ENCODE measurements around the gene ADIRF. TPM values are rescaled to one million over a fixed set of nuclear protein-coding genes. Genes with fewer than 3 reads are reported as not detected.

Gene ADIRF
- total and polyA plus RNA-seq, 10 of the 15 experiments (the other 5 are each of a cell fraction or from before 2014, with no cell fraction given), result 0.12 to 2.5 (median 0.70) TPM; not detected in 2

DNA sequence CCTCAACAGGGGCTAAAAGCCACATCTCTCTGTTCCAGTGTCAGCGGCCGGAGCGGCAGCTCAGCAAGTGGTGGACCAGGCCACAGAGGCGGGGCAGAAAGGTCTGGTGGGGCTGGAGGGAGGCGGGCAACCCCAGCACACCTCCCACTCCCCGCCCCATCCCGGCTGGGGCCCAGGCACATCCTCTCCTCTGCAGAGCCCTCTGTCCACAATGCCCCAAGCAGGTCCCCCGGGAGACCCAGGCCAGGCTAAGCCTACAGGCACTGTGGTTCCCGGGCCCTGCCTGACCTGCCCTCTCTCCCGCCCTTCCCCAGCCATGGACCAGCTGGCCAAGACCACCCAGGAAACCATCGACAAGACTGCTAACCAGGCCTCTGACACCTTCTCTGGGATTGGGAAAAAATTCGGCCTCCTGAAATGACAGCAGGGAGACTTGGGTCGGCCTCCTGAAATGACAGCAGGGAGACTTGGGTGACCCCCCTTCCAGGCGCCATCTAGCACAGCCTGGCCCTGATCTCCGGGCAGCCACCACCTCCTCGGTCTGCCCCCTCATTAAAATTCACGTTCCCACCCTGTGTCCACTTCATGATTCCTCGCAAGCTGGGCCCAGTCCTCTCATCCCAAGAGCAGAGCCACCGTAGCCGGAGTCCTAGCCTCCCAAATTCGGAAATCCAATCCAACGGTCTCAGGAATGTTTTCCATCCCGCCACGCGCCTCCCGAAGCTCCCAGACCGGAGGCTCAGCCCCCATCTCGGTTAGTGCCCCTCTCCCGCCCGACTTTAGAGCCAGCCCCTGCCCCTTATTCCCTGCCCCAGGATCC, 2.1 kb downstream of the ADIRF start:
- WGBS (ENCODE audit: insufficient coverage, insufficient replicate concordance, low lambda C conversion rate, missing lambda C conversion rate), result 47% methylated on average over 28 of the region's 30 CpGs
- no peaks in the 10 kb centered on the region for H4K20me1 ChIP-seq (ENCODE audit: control insufficient read depth, insufficient read depth)
- FAIRE-seq (no peak), DNase-seq (ENCODE audit: low read depth, low spot score) (no peak), ATAC-seq (peak; percentile 46)
- 0 out of 2 replicates have a peak, but pooled peaks have one; percentile 47 for TF ChIP-seq BACH1 (IDR thresholded peaks at IDR 0.05; ENCODE audit: borderline replicate concordance)
- TF ChIP-seq, protein P1, sequence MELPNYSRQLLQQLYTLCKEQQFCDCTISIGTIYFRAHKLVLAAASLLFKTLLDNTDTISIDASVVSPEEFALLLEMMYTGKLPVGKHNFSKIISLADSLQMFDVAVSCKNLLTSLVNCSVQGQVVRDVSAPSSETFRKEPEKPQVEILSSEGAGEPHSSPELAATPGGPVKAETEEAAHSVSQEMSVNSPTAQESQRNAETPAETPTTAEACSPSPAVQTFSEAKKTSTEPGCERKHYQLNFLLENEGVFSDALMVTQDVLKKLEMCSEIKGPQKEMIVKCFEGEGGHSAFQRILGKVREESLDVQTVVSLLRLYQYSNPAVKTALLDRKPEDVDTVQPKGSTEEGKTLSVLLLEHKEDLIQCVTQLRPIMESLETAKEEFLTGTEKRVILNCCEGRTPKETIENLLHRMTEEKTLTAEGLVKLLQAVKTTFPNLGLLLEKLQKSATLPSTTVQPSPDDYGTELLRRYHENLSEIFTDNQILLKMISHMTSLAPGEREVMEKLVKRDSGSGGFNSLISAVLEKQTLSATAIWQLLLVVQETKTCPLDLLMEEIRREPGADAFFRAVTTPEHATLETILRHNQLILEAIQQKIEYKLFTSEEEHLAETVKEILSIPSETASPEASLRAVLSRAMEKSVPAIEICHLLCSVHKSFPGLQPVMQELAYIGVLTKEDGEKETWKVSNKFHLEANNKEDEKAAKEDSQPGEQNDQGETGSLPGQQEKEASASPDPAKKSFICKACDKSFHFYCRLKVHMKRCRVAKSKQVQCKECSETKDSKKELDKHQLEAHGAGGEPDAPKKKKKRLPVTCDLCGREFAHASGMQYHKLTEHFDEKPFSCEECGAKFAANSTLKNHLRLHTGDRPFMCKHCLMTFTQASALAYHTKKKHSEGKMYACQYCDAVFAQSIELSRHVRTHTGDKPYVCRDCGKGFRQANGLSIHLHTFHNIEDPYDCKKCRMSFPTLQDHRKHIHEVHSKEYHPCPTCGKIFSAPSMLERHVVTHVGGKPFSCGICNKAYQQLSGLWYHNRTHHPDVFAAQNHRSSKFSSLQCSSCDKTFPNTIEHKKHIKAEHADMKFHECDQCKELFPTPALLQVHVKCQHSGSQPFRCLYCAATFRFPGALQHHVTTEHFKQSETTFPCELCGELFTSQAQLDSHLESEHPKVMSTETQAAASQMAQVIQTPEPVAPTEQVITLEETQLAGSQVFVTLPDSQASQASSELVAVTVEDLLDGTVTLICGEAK (IDR thresholded peaks at IDR 0.05; ENCODE audit: borderline replicate concordance), result 0 out of 2 replicates have a peak, but pooled peaks have one; percentile 28
- TF ChIP-seq MYC (IDR thresholded peaks at IDR 0.05; ENCODE audit: insufficient read depth, insufficient read length, insufficient replicate concordance, low read length, severe bottlenecking), result no peak
- TF ChIP-seq SREBF1 (IDR thresholded peaks at IDR 0.05; ENCODE audit: low read length), result no peak
- TF ChIP-seq BHLHE40 (IDR thresholded peaks at IDR 0.05; ENCODE audit: borderline replicate concordance in 1 of 2, low read depth in 2 of 2, low read length in 1 of 2), result peak in 1 of 2 experiments; percentile 13; a peak in 1 of 4 replicates
- intact Hi-C loops (cut with micrococcal nuclease; ENCODE audit: unreplicated experiment), result no loop called here
- peak overlapping the region; percentile 96 for H3K4me3 ChIP-seq
- peak overlapping the region; percentile 38 for H3K27ac ChIP-seq (ENCODE audit: control insufficient read depth, insufficient read depth)
- BruUV-seq (replicated peaks), result TSS peak; percentile 90
- in situ Hi-C loops (cut with MboI), result no loop called here
- peaks cover 43% of the 10 kb centered on the region for H3K4me1 ChIP-seq (ENCODE audit: control insufficient read depth, insufficient read depth, low read length)
- H3K4me2 ChIP-seq (ENCODE audit: control insufficient read depth, insufficient read depth), result peak overlapping the region; percentile 100
- H3K36me3 ChIP-seq (ENCODE audit: control insufficient read depth in 2 of 2, insufficient read depth in 2 of 2, low read length in 1 of 2), result no peaks in the 10 kb centered on the region
- CTCF ChIA-PET, result interaction anchor here (0.6 to 1.6 kb wide), 7 partner anchors 8 to 123 kb away, joined by 3 to 6 read pairs (median 3); no protein-coding TSS in a partner anchor
- H3K79me2 ChIP-seq (ENCODE audit: control insufficient read depth, insufficient read depth, low read length), result no peaks in the 10 kb centered on the region
- no peaks in the 10 kb centered on the region for H3K9me3 ChIP-seq (replicated peaks; ENCODE audit: control insufficient read depth, insufficient read depth, low read length)
- RAD21 ChIA-PET (ENCODE audit: unreplicated experiment), result interaction anchor here (0.8 to 1.9 kb wide), 5 partner anchors 10 to 123 kb away, joined by 3 to 6 read pairs (median 4); no protein-coding TSS in a partner anchor
- peak overlapping the region; percentile 87 for H2AFZ ChIP-seq (ENCODE audit: control insufficient read depth, low read depth, low read length)
- SMC1A ChIA-PET (ENCODE audit: uncharacterized antibody, unreplicated experiment), result interaction anchor here (0.8 to 0.9 kb wide), 2 partner anchors 107 to 125 kb away, joined by 3 read pairs; no protein-coding TSS in a partner anchor
- peak overlapping the region; percentile 84 for H3K9ac ChIP-seq (ENCODE audit: control insufficient read depth, insufficient read depth, low read length)
- peaks cover 0 to 2% of the 10 kb centered on the region in 2 experiments; a peak in 1 of 4 replicates for H3K27me3 ChIP-seq (replicated peaks in 1 of 2; ENCODE audit: control insufficient read depth in 2 of 2, insufficient read depth in 2 of 2, low read length in 1 of 2)
- POLR2A ChIA-PET, result interaction anchor here (0.7 to 1.9 kb wide), 5 partner anchors 10 to 259 kb away, joined by 3 to 9 read pairs (median 3); partner anchors contain the start of genes GLUD1 and SHLD2

Data from GM12878 (cell line).